CD14-positive monocyte (primary cell): ENCODE data around the gene TNFRSF6B. TPM values are rescaled to one million over a fixed set of nuclear protein-coding genes. Genes with fewer than 3 reads are reported as not detected.

Experiments
- DNase-seq, 3 donors: peaks; one replicate each; pipeline ENCODE4 v3.0.0-alpha.2; 2011 to 2022
- H2AFZ ChIP-seq: 2 replicates; pipeline ENCODE4 v1.6.0; 2012; ENCODE audit warnings: mild to moderate bottlenecking, low read depth, low read length, inconsistent platforms; ENCODE audit not compliant: insufficient read depth, poor library complexity, severe bottlenecking
- H3K27ac ChIP-seq, 2 donors: 1 replicate in 1 of 2; 2 replicates in 1 of 2; pipeline ENCODE4 v1.5.1; 2012 to 2013; ENCODE audit warnings: low read length in 2 of 2, control low read depth in 1 of 2, inconsistent platforms in 1 of 2, low read depth in 1 of 2, mild to moderate bottlenecking in 1 of 2
- H3K27me3 ChIP-seq, 2 donors: one replicate each; pipeline versions ENCODE4 v1.6.0 to v1.6.1; 2011 to 2013; ENCODE audit warnings: low read length in 2 of 2; ENCODE audit not compliant: control insufficient read depth in 2 of 2, insufficient read depth in 2 of 2
- H3K36me3 ChIP-seq, 2 donors: replicated peaks in 1 of 2; 1 replicate in 1 of 2; 2 replicates in 1 of 2; pipeline versions ENCODE4 v1.5.1 to v1.6.1; 2012 to 2013; ENCODE audit warnings: low read length in 2 of 2, control low read depth in 1 of 2, inconsistent platforms in 1 of 2, mild to moderate bottlenecking in 1 of 2; ENCODE audit not compliant: insufficient read depth in 2 of 2, control insufficient read depth in 1 of 2
- H3K4me1 ChIP-seq, 2 donors: 1 replicate in 1 of 2; 2 replicates in 1 of 2; pipeline versions ENCODE4 v1.5.1 to v1.6.1; 2012 to 2013; ENCODE audit warnings: low read length in 2 of 2, control low read depth in 1 of 2, inconsistent platforms in 1 of 2, mild to moderate bottlenecking in 1 of 2, moderate library complexity in 1 of 2; ENCODE audit not compliant: insufficient read depth in 2 of 2, control insufficient read depth in 1 of 2
- H3K4me2 ChIP-seq: replicated peaks from 2 replicates; pipeline ENCODE3; 2012; ENCODE audit warnings: low read length, moderate library complexity, mild to moderate bottlenecking; ENCODE audit not compliant: poor library complexity, severe bottlenecking; ENCODE audit errors: extremely low read depth
- H3K4me3 ChIP-seq, 3 experiments: fragments of 200-600 bp in 1 of 3; sonication (generic) in 1 of 3; replicated peaks in 1 of 3; 1 replicate in 2 of 3; 2 replicates in 1 of 3; pipeline ENCODE4 v1.5.1; 2011 to 2013; ENCODE audit warnings: low read length in 3 of 3, mild to moderate bottlenecking in 3 of 3, control low read depth in 2 of 3, low read depth in 2 of 3, inconsistent platforms in 1 of 3, moderate library complexity in 1 of 3
- H3K79me2 ChIP-seq: 2 replicates; pipeline ENCODE4 v1.6.0; 2012; ENCODE audit warnings: mild to moderate bottlenecking, control low read depth, inconsistent platforms, low read length, moderate library complexity; ENCODE audit not compliant: insufficient read depth
- H3K9ac ChIP-seq: 2 replicates; pipeline ENCODE4 v1.6.0; 2017; ENCODE audit warnings: low read length, mild to moderate bottlenecking; ENCODE audit not compliant: insufficient read depth, poor library complexity, severe bottlenecking
- H3K9me3 ChIP-seq, 2 donors: replicated peaks in 1 of 2; 1 replicate in 1 of 2; 2 replicates in 1 of 2; pipeline versions ENCODE4 v1.5.1 to v1.6.1; 2012 to 2013; ENCODE audit warnings: low read length in 2 of 2, control low read depth in 1 of 2; ENCODE audit not compliant: control insufficient read depth in 1 of 2, insufficient read depth in 1 of 2
- H4K20me1 ChIP-seq: 2 replicates; pipeline ENCODE4 v1.6.0; 2012; ENCODE audit warnings: mild to moderate bottlenecking, low read length, control low read depth, moderate library complexity; ENCODE audit not compliant: insufficient read depth
- H3K27ac Mint-ChIP-seq, 7 donors: one replicate each; pipeline ENCODE4 v1.8.0; 2020; ENCODE audit warnings: mild to moderate bottlenecking in 7 of 7, mixed read lengths in 7 of 7, moderate library complexity in 6 of 7, inconsistent platforms in 2 of 7
- H3K27me3 Mint-ChIP-seq, 3 donors: one replicate each; pipeline ENCODE4 v1.8.0; 2021 to 2022; ENCODE audit warnings: low read depth in 3 of 3, mild to moderate bottlenecking in 3 of 3, mixed read lengths in 3 of 3, moderate library complexity in 3 of 3, inconsistent platforms in 1 of 3
- H3K36me3 Mint-ChIP-seq, 2 donors: one replicate each; pipeline ENCODE4 v1.8.0; 2020; ENCODE audit warnings: mixed read lengths in 2 of 2, inconsistent platforms in 1 of 2, mild to moderate bottlenecking in 1 of 2
- H3K4me1 Mint-ChIP-seq: one replicate; pipeline ENCODE4 v1.8.0; 2020; ENCODE audit warnings: mild to moderate bottlenecking, mixed read lengths
- H3K4me3 Mint-ChIP-seq, 2 donors: one replicate each; pipeline ENCODE4 v1.8.0; 2020; ENCODE audit warnings: mild to moderate bottlenecking in 2 of 2, mixed read lengths in 2 of 2, moderate library complexity in 1 of 2
- H3K9me3 Mint-ChIP-seq, 7 donors: one replicate each; pipeline ENCODE4 v1.8.0; 2020 to 2022; ENCODE audit warnings: mixed read lengths in 7 of 7, mild to moderate bottlenecking in 6 of 7, moderate library complexity in 6 of 7, inconsistent platforms in 2 of 7
- CTCF ChIP-seq: fragments of 200-600 bp; IDR thresholded peaks from one replicate; pipeline ENCODE4 v1.8.0; 2022; ENCODE audit warnings: antibody characterized with exemption, mild to moderate bottlenecking
- WGBS: methylation state at CpG from one replicate; pipeline ENCODE4 v1.1.5; 2013; ENCODE audit warnings: missing lambda C conversion rate; ENCODE audit not compliant: insufficient coverage; 5-methylcytosine and 5-hydroxymethylcytosine counted together
- intact Hi-C, 2 donors: fragments of 100-400 bp; cut with micrococcal nuclease; formaldehyde crosslinking; loops; one replicate each; pipeline versions ENCODE4 v1.15.0 to v1.15.1; 2023
- polyA plus RNA-seq, 3 donors: library from polyadenylated mRNA; depleted of rRNA in 1 of 3; unstranded in 2 of 3; stranded (reverse) in 1 of 3; fragments of 300-500 nt in 2 of 3; fragments of >200 nt in 1 of 3; fragmentation: Illumina TruSeq in 2 of 3; gene quantifications; 1 replicate in 2 of 3; 2 replicates in 1 of 3; pipeline ENCODE4 v1.2.3, GENCODE V29; 2012 to 2021

The TNFRSF6B gene
- polyA plus RNA-seq, 3 donors, result 6.5 TPM; not detected in 2

- Histone ChIP-seq H3K4me3 (no peak overlapping the region), H4K20me1 (no peaks in the 10 kb centered on the region), H3K4me2 (no peak overlapping the region), H3K27ac (no peak overlapping the region), H3K9ac (no peak overlapping the region), H3K9me3 (no peaks in the 10 kb centered on the region), H3K27me3 (no peaks in the 10 kb centered on the region), H3K79me2 (no peaks in the 10 kb centered on the region), H2AFZ (no peak overlapping the region), H3K4me1 (peaks cover 14 to 27% of the 10 kb centered on the region in 2 donors), H3K36me3 (peaks cover 15 to 32% of the 10 kb centered on the region in 2 donors)
- TF ChIP-seq CTCF, result no peak
- H3K4me3 Mint-ChIP-seq, result no peak overlapping the region
- no peak overlapping the region for H3K27ac Mint-ChIP-seq
- peaks cover 0 to 2% (median 0%) of the 10 kb centered on the region in 3 donors for H3K27me3 Mint-ChIP-seq
- DNase-seq, result no peak
- over 99% methylated on average over 12 of the region's 13 CpGs for WGBS
- H3K36me3 Mint-ChIP-seq, result peaks cover 23 to 35% of the 10 kb centered on the region in 2 donors
- intact Hi-C loops, result no loop called here
- H3K4me1 Mint-ChIP-seq, result peaks cover 22% of the 10 kb centered on the region
- peaks cover 0 to 2% (median 0%) of the 10 kb centered on the region in 7 donors for H3K9me3 Mint-ChIP-seq
Observed at GRCh38 chr20:63681609-63682142, 14.8 kb upstream of the TNFRSF6B start.

- Histone ChIP-seq H3K4me2 (no peak overlapping the region), H3K4me3 (no peak overlapping the region), H3K9ac (no peak overlapping the region), H3K27me3 (no peaks in the 10 kb centered on the region), H3K36me3 (peaks cover 15 to 26% of the 10 kb centered on the region in 2 donors), H2AFZ (no peak overlapping the region), H3K79me2 (no peaks in the 10 kb centered on the region), H3K9me3 (no peaks in the 10 kb centered on the region), H4K20me1 (no peaks in the 10 kb centered on the region), H3K27ac (no peak overlapping the region), H3K4me1 (peaks cover 23 to 36% of the 10 kb centered on the region in 2 donors)
- intact Hi-C loops, result no loop called here
- Mint-ChIP-seq H3K9me3 (peaks cover 0 to 2% (median 0%) of the 10 kb centered on the region in 7 donors), H3K27me3 (peaks cover 0 to 2% (median 0%) of the 10 kb centered on the region in 3 donors), H3K36me3 (peaks cover 19 to 30% of the 10 kb centered on the region in 2 donors), H3K4me3 (no peak overlapping the region), H3K27ac (peak overlapping the region in 2 of 7 donors; percentile 35 to 37), H3K4me1 (peaks cover 31% of the 10 kb centered on the region)
- TF ChIP-seq CTCF, result no peak
- 62% methylated on average over 16 of the region's 22 CpGs for WGBS
- peak in 1 of 3 donors; percentile 24 for DNase-seq
Observed at GRCh38 chr20:63682384-63683139, 13.9 kb upstream of the TNFRSF6B start.
